HEK293 (cell line): ENCODE measurements around the gene NFAT5.

Experiments used
- CTCF ChIA-PET: fragments of 350-600 bp; formaldehyde crosslinking; extraction: SDS; loops from one replicate; lab custom pipeline; 2021; ENCODE audit warnings: antibody characterized with exemption; lab: Yijun Ruan, JAX
- POLR2A ChIA-PET: fragments of 300-600 bp; formaldehyde crosslinking; extraction: SDS; loops from one replicate; lab custom pipeline; 2020; ENCODE audit warnings: antibody characterized with exemption, inconsistent platforms; lab: Yijun Ruan, JAX
- H3K27ac ChIP-seq: fragments of 200-500 bp; sonication (Bioruptor generic); 2 replicates; pipeline ENCODE4 v1.5.1; 2014; ENCODE audit warnings: low read depth, low read length, control low read depth, inconsistent platforms; ENCODE audit errors: extremely low read depth
- H3K36me3 ChIP-seq, 2 experiments: fragments of 200-500 bp in 1 of 2; sonication (Bioruptor generic) in 1 of 2; 1 replicate in 1 of 2; 2 replicates in 1 of 2; pipeline ENCODE4 v1.5.1; 2014 to 2017; ENCODE audit warnings: inconsistent platforms in 2 of 2, low read length in 2 of 2; ENCODE audit not compliant: control insufficient read depth in 2 of 2, insufficient read depth in 1 of 2
- H3K4me1 ChIP-seq: fragments of 200-500 bp; sonication (Bioruptor generic); 2 replicates; pipeline ENCODE4 v1.5.1; 2014; ENCODE audit warnings: mild to moderate bottlenecking, low read length, inconsistent platforms; ENCODE audit not compliant: control insufficient read depth, insufficient read depth
- H3K4me3 ChIP-seq: 2 replicates; pipeline ENCODE4 v1.5.1; 2011; ENCODE audit warnings: low read depth, mild to moderate bottlenecking, control low read depth, low read length, moderate library complexity
- H3K9me3 ChIP-seq: fragments of 200-500 bp; sonication (Bioruptor generic); 2 replicates; pipeline ENCODE4 v1.5.1; 2014; ENCODE audit warnings: low read depth, low read length, inconsistent platforms; ENCODE audit not compliant: control insufficient read depth, insufficient read depth
- FEZF1 ChIP-seq: fragments of 450-650 bp; formaldehyde crosslinking; IDR thresholded peaks from 2 replicates; pipeline ENCODE4 v1.5.1; 2016; ENCODE audit warnings: missing biosample characterization, missing genetic modification characterization
- GLI2 ChIP-seq: fragments of 450-650 bp; formaldehyde crosslinking; IDR thresholded peaks from 2 replicates; pipeline ENCODE4; 2017; ENCODE audit warnings: missing biosample characterization, missing genetic modification characterization, low read depth, borderline replicate concordance
- SCRT2 ChIP-seq: fragments of 450-650 bp; formaldehyde crosslinking; IDR thresholded peaks from 2 replicates; pipeline ENCODE4 v1.5.1; 2016; ENCODE audit warnings: missing biosample characterization, missing genetic modification characterization
- ZFHX2 ChIP-seq: fragments of 450-650 bp; formaldehyde crosslinking; conservative IDR thresholded peaks from 2 replicates; pipeline ENCODE4 v1.5.1; 2016; ENCODE audit warnings: missing biosample characterization, missing genetic modification characterization
- ZIC2 ChIP-seq: fragments of 450-650 bp; formaldehyde crosslinking; IDR thresholded peaks from 2 replicates; pipeline ENCODE4 v1.5.1; 2016; ENCODE audit warnings: missing biosample characterization, missing genetic modification characterization
- ZNF140 ChIP-seq: fragments of 450-650 bp; formaldehyde crosslinking; IDR thresholded peaks from 2 replicates; pipeline ENCODE4 v1.5.1; 2016; ENCODE audit warnings: missing biosample characterization, missing genetic modification characterization
- ZNF202 ChIP-seq: fragments of 450-650 bp; formaldehyde crosslinking; IDR thresholded peaks from 2 replicates; pipeline ENCODE4 v1.5.1; 2016; ENCODE audit warnings: missing biosample characterization, missing genetic modification characterization, borderline replicate concordance
- ZNF24 ChIP-seq: fragments of 450-650 bp; formaldehyde crosslinking; IDR thresholded peaks from 2 replicates; pipeline ENCODE4 v1.5.1; 2016; ENCODE audit warnings: missing biosample characterization, missing genetic modification characterization
- ZNF394 ChIP-seq: fragments of 450-650 bp; formaldehyde crosslinking; IDR thresholded peaks from 2 replicates; pipeline ENCODE4 v1.5.1; 2016; ENCODE audit warnings: missing biosample characterization, missing genetic modification characterization, mild to moderate bottlenecking, moderate library complexity, borderline replicate concordance
- ZNF518A ChIP-seq: fragments of 450-650 bp; formaldehyde crosslinking; conservative IDR thresholded peaks from 2 replicates; pipeline ENCODE4 v1.5.1; 2016; ENCODE audit warnings: low read depth, missing biosample characterization, missing genetic modification characterization
- ZNF530 ChIP-seq: fragments of 450-650 bp; formaldehyde crosslinking; IDR thresholded peaks from 2 replicates; pipeline ENCODE4 v1.5.1; 2016; ENCODE audit warnings: low read depth, missing biosample characterization, missing genetic modification characterization
- ZNF555 ChIP-seq: fragments of 450-650 bp; formaldehyde crosslinking; conservative IDR thresholded peaks from 2 replicates; pipeline ENCODE4 v1.5.1; 2017; ENCODE audit warnings: missing biosample characterization, mild to moderate bottlenecking, missing genetic modification characterization, inconsistent platforms
- ZNF580 ChIP-seq: fragments of 450-650 bp; formaldehyde crosslinking; IDR thresholded peaks from 2 replicates; pipeline ENCODE4 v1.5.1; 2016; ENCODE audit warnings: missing biosample characterization, missing genetic modification characterization
- ZNF585B ChIP-seq: fragments of 450-650 bp; formaldehyde crosslinking; IDR thresholded peaks from 2 replicates; pipeline ENCODE4 v1.5.1; 2016; ENCODE audit warnings: missing biosample characterization, missing genetic modification characterization
- ZNF600 ChIP-seq: fragments of 450-650 bp; formaldehyde crosslinking; IDR thresholded peaks from 2 replicates; pipeline ENCODE4 v1.5.1; 2016; ENCODE audit warnings: missing biosample characterization, missing genetic modification characterization
- ZNF664 ChIP-seq: fragments of 450-650 bp; formaldehyde crosslinking; IDR thresholded peaks from 2 replicates; pipeline ENCODE4 v1.5.1; 2016; ENCODE audit warnings: missing biosample characterization, missing genetic modification characterization
- ZNF670 ChIP-seq: fragments of 450-650 bp; formaldehyde crosslinking; IDR thresholded peaks from 2 replicates; pipeline ENCODE4 v1.5.1; 2016; ENCODE audit warnings: missing biosample characterization, missing genetic modification characterization, low read depth
- ZNF791 ChIP-seq: fragments of 450-650 bp; formaldehyde crosslinking; IDR thresholded peaks from 2 replicates; pipeline ENCODE4 v1.5.1; 2016; ENCODE audit warnings: missing biosample characterization, missing genetic modification characterization
- ZXDB ChIP-seq: fragments of 450-650 bp; formaldehyde crosslinking; IDR thresholded peaks from 2 replicates; pipeline ENCODE4 v1.5.1; 2016; ENCODE audit warnings: missing biosample characterization, missing genetic modification characterization

The NFAT5 gene

GRCh38 chr16:69523566-69524305 is 42.0 kb upstream of the NFAT5 start:
- Histone ChIP-seq H3K4me1 (no peaks in the 10 kb centered on the region), H3K36me3 (no peaks in the 10 kb centered on the region), H3K4me3 (no peak overlapping the region), H3K9me3 (no peaks in the 10 kb centered on the region), H3K27ac (no peak overlapping the region)
- TF ChIP-seq ZNF664 (tag by site-specific recombination) = peak; percentile 76
- TF ChIP-seq GLI2 (tag by site-specific recombination) = no peak
- POLR2A ChIA-PET = no interaction called here
- CTCF ChIA-PET = interaction anchor here (0.7 kb wide), 1 partner anchor 10 kb away, joined by 4 read pairs; no protein-coding TSS in a partner anchor

- ChIA-PET CTCF (no interaction called here), POLR2A (interaction anchor here (0.6 kb wide), 1 partner anchor 13 kb away, joined by 4 read pairs; no protein-coding TSS in a partner anchor)
- no peaks in the 10 kb centered on the region for H3K4me1 ChIP-seq
- TF ChIP-seq ZNF140 (tag by site-specific recombination) (no peak), ZFHX2 (no peak), ZXDB (tag by site-specific recombination) (no peak), ZNF555 (tag by site-specific recombination) (no peak), ZIC2 (tag by site-specific recombination) (no peak), ZNF585B (tag by site-specific recombination) (no peak), ZNF670 (no peak), ZNF791 (tag by site-specific recombination) (no peak), ZNF530 (tag by site-specific recombination) (no peak), ZNF600 (tag by site-specific recombination) (no peak), ZNF394 (tag by site-specific recombination) (no peak), FEZF1 (tag by site-specific recombination) (no peak), ZNF24 (tag by site-specific recombination) (no peak), SCRT2 (tag by site-specific recombination) (no peak), ZNF580 (tag by site-specific recombination) (no peak), ZNF518A (tag by site-specific recombination) (no peak), ZNF202 (tag by site-specific recombination) (no peak)
- H3K4me3 ChIP-seq = no peak overlapping the region
- no peak overlapping the region for H3K27ac ChIP-seq
- no peaks in the 10 kb centered on the region for H3K36me3 ChIP-seq
- no peaks in the 10 kb centered on the region for H3K9me3 ChIP-seq
These were observed 38.7 kb upstream of the NFAT5 start for GRCh38 chr16:69526831-69527655.
